T-helper 1 cell treated with Interleukin-12 subunit alpha and Interleukin-12 subunit beta and Interleukin-4 antibody, amounts not matched to agents 30 μg/mL and 1 μg/mL, for 36 hours (primary cell): ENCODE measurements around the gene NDUFS1.
"Not testable (repeated sequence)": the region's sequence is repeated elsewhere in the genome, so short reads cannot be mapped to it uniquely, and the experiment has no call there.

Source experiments
- H3K27ac Mint-ChIP-seq: one replicate; pipeline ENCODE4 v1.8.0; 2021; ENCODE audit warnings: mild to moderate bottlenecking, mixed read lengths
- H3K27me3 Mint-ChIP-seq: one replicate; pipeline ENCODE4 v1.8.0; 2021; ENCODE audit warnings: low read depth, mixed read lengths
- H3K36me3 Mint-ChIP-seq: one replicate; pipeline ENCODE4 v1.8.0; 2021; ENCODE audit warnings: low read depth, mixed read lengths
- H3K4me1 Mint-ChIP-seq: one replicate; pipeline ENCODE4 v1.8.0; 2021; ENCODE audit warnings: low read depth, mixed read lengths
- H3K4me3 Mint-ChIP-seq: one replicate; pipeline ENCODE4 v1.8.0; 2021; ENCODE audit warnings: mild to moderate bottlenecking, moderate library complexity, mixed read lengths
- H3K9me3 Mint-ChIP-seq: one replicate; pipeline ENCODE4 v1.8.0; 2021; ENCODE audit warnings: mixed read lengths

The NDUFS1 gene

DNA sequence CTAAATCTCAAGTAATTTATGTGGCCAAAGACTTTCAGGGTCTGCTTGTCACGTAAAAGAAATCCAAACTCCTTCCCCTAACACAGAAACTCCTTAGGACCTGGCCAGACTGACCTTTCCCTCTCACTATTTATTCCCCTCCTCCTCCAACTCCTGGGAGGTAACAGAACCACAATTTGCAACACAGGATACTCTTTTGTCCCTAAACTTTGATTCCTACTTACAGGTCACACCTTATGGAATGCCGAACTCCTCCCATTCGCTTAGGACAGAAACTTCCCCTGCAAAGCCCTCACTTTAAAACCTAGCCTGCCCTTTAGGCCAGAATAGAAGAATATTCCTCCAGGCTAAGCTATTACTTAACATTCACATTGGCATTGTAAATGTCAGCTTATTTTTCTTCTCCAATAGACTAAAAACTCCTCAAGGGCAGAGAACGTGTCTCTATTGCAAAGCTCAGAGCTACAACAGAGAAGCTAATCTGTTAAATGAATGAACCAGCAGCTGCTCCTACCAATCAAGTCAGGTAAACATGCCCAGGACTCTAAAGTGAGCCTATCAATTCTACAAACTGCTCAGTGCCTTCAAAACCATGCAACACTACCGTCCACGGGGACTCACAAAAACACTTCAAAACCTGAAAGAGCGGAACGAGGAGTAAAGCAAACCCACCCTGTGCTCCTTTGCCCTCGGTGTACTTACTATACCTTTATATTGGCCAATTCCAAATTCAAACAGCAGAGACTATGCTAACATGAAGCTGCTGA is 79.4 kb downstream of the NDUFS1 start:
- Mint-ChIP-seq H3K27me3 (no peaks in the 10 kb centered on the region), H3K27ac (no peak overlapping the region), H3K4me1 (peaks cover 17% of the 10 kb centered on the region), H3K4me3 (no peak overlapping the region), H3K9me3 (no peaks in the 10 kb centered on the region), H3K36me3 (peaks cover 2% of the 10 kb centered on the region)

DNA sequence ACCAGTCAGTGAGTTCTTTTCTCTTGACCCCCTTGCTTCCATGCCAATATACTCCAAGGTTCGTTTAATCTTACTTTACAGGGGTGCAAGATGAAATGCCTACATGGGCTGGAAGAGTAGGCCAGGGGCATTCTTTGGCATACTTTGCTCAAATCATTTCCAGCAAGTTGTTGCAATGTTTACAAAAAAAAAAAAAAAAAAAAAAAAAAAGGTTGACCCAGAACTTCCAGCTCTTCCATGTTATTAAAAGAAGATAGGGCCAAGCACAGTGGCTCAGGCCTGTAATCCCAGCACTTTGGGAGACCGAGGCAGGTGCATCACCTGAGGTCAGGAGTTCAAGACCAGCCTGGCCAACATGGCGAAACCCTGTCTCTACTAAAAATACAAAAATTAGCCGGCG is 81.4 kb downstream of the NDUFS1 start:
- not testable (repeated sequence) for H3K9me3 Mint-ChIP-seq, H3K4me3 Mint-ChIP-seq, H3K27ac Mint-ChIP-seq, H3K4me1 Mint-ChIP-seq, H3K36me3 Mint-ChIP-seq, H3K27me3 Mint-ChIP-seq

DNA sequence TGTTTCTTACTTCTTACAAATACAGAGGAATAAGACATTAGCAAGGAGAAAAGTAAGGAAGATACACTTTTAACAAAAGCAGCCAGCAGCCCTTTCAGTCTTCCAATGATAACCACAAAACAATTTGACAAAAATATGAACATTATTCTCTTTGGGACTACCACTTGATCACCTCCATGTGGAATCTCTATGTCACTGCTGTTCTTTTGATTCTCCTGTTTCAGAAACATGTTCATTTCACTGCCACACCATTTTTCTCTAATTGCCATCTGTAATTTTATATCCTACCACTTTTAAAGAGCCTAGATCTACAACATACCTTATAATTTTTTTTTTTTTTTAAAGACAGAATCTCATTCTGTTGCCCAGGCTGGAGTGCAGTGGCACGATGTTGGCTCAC is 84.1 kb downstream of the NDUFS1 start:
- peaks cover 4% of the 10 kb centered on the region for H3K9me3 Mint-ChIP-seq
- no peak overlapping the region for H3K27ac Mint-ChIP-seq
- no peak overlapping the region for H3K4me3 Mint-ChIP-seq
- H3K4me1 Mint-ChIP-seq: peaks cover 13% of the 10 kb centered on the region
- no peaks in the 10 kb centered on the region for H3K27me3 Mint-ChIP-seq
- H3K36me3 Mint-ChIP-seq: peaks cover 12% of the 10 kb centered on the region

DNA sequence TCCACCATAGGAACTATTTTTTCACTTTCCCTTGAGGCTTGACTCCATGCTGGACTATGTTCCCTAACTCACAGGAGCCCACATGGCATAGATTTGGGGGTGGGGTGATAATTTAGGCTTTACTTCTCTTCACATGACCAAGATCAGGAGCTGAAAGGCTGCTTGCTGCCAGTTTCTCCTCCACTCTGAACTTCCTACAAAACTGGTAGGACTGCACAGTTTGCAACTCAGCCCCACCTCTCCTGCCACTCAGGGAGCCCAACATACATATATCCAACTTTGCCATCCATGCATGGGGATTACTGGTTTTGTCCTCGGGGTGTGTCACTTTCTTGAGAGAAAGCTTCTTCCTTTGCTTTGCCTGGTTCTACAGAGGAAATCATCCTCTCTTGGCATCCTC is 87.4 kb downstream of the NDUFS1 start:
- Mint-ChIP-seq H3K36me3 (peaks cover 14% of the 10 kb centered on the region), H3K4me3 (no peak overlapping the region), H3K9me3 (peaks cover 4% of the 10 kb centered on the region), H3K4me1 (peaks cover 6% of the 10 kb centered on the region), H3K27me3 (no peaks in the 10 kb centered on the region), H3K27ac (no peak overlapping the region)

DNA sequence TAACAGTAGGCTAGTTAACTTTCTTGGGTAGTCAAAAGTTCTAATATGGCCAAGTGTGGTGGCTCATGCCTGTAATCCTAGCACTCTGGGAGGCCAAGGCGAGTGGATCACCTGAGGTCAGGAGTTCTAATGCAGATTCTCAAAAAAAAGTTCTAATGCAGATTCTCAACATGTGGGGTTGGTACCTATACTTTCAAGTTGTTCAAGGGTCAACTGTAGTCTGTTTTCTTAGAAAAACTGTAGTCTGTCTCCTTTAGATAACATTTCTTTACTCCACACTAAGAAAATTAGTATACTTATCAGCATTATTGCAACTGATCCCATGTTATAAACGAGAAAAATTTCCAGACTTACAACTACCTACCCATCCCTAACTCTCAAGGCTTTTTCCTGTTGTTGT is 89.8 kb downstream of the NDUFS1 start:
- Mint-ChIP-seq H3K9me3 (peaks cover 4% of the 10 kb centered on the region), H3K36me3 (peaks cover 15% of the 10 kb centered on the region), H3K4me3 (no peak overlapping the region), H3K27ac (no peak overlapping the region), H3K27me3 (no peaks in the 10 kb centered on the region), H3K4me1 (peaks cover 9% of the 10 kb centered on the region)

DNA sequence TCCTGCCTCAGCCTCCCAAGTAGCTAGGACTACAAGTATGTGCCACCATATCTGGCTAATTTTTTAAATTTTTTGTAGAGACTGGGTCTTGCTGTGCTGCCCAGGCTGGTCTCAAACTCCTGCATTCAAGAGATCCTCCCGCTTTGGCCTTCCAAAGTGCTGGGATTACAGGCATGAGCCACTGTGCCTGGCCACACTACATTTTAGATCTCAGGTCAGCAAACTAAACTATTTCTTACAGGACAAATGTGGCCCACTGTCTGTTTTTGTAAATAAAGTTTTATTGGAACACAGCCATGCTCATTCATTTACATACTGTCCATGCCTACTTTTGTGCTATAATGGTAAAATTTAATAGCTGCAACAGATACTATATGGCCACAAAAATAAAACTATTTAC is 91.0 kb downstream of the NDUFS1 start:
- Mint-ChIP-seq H3K36me3 (peaks cover 18% of the 10 kb centered on the region), H3K27me3 (no peaks in the 10 kb centered on the region), H3K4me3 (no peak overlapping the region), H3K4me1 (peaks cover 13% of the 10 kb centered on the region), H3K9me3 (peaks cover 4% of the 10 kb centered on the region), H3K27ac (no peak overlapping the region)
